Muscle layer of colon (tissue), 2 donors: Measurements from ENCODE around the gene SMLR1.

ENCODE experiments used
- H3K27ac ChIP-seq: one replicate; pipeline ENCODE4 v1.7.0; 2013; ENCODE audit warnings: low read depth, mild to moderate bottlenecking, low read length, moderate library complexity
- H3K27me3 ChIP-seq, 2 donors: one replicate each; pipeline ENCODE4 v1.7.0; 2013; ENCODE audit warnings: low read length in 2 of 2, mild to moderate bottlenecking in 2 of 2; ENCODE audit not compliant: insufficient read depth in 2 of 2, control insufficient read depth in 1 of 2
- H3K36me3 ChIP-seq: one replicate; pipeline ENCODE4 v1.7.0; 2013; ENCODE audit warnings: mild to moderate bottlenecking, low read length; ENCODE audit not compliant: insufficient read depth
- H3K4me1 ChIP-seq: one replicate; pipeline ENCODE4 v1.7.0; 2013; ENCODE audit warnings: mild to moderate bottlenecking, low read length; ENCODE audit not compliant: insufficient read depth
- H3K4me3 ChIP-seq, 2 donors: one replicate each; pipeline ENCODE4 v1.7.0; 2013; ENCODE audit warnings: low read length in 2 of 2, low read depth in 1 of 2, mild to moderate bottlenecking in 1 of 2, moderate library complexity in 1 of 2
- H3K9ac ChIP-seq: one replicate; pipeline ENCODE4 v1.7.0; 2013; ENCODE audit warnings: low read length
- H3K9me3 ChIP-seq: one replicate; pipeline ENCODE4 v1.7.0; 2013; ENCODE audit warnings: mild to moderate bottlenecking, low read length
- donor health status: abdominal sarcoma.
- donor health status: Adenocarcinoma of cecum.

The SMLR1 gene

GRCh38 chr6:130841128-130841728, 14.0 kb downstream of the SMLR1 start:
- H3K36me3 ChIP-seq, result no peaks in the 10 kb centered on the region
- peaks cover 13% of the 10 kb centered on the region for H3K4me1 ChIP-seq
- no peak overlapping the region for H3K9ac ChIP-seq
- no peak overlapping the region for H3K27ac ChIP-seq
- H3K9me3 ChIP-seq, result no peaks in the 10 kb centered on the region
- no peak overlapping the region for H3K4me3 ChIP-seq
- no peaks in the 10 kb centered on the region for H3K27me3 ChIP-seq

- H3K36me3 ChIP-seq, result no peaks in the 10 kb centered on the region
- H3K4me1 ChIP-seq, result peaks cover 7% of the 10 kb centered on the region
- no peak overlapping the region for H3K4me3 ChIP-seq
- no peaks in the 10 kb centered on the region for H3K9me3 ChIP-seq
- no peak overlapping the region for H3K27ac ChIP-seq
- no peak overlapping the region for H3K9ac ChIP-seq
- no peaks in the 10 kb centered on the region for H3K27me3 ChIP-seq
Observed at GRCh38 chr6:130843575-130844320, 16.5 kb downstream of the SMLR1 start.

GRCh38 chr6:130846501-130846900, 19.3 kb downstream of the SMLR1 start:
- H3K9ac ChIP-seq, result no peak overlapping the region
- no peaks in the 10 kb centered on the region for H3K9me3 ChIP-seq
- H3K27me3 ChIP-seq, result no peaks in the 10 kb centered on the region
- H3K27ac ChIP-seq, result no peak overlapping the region
- no peaks in the 10 kb centered on the region for H3K4me1 ChIP-seq
- no peak overlapping the region for H3K4me3 ChIP-seq
- H3K36me3 ChIP-seq, result no peaks in the 10 kb centered on the region

DNA sequence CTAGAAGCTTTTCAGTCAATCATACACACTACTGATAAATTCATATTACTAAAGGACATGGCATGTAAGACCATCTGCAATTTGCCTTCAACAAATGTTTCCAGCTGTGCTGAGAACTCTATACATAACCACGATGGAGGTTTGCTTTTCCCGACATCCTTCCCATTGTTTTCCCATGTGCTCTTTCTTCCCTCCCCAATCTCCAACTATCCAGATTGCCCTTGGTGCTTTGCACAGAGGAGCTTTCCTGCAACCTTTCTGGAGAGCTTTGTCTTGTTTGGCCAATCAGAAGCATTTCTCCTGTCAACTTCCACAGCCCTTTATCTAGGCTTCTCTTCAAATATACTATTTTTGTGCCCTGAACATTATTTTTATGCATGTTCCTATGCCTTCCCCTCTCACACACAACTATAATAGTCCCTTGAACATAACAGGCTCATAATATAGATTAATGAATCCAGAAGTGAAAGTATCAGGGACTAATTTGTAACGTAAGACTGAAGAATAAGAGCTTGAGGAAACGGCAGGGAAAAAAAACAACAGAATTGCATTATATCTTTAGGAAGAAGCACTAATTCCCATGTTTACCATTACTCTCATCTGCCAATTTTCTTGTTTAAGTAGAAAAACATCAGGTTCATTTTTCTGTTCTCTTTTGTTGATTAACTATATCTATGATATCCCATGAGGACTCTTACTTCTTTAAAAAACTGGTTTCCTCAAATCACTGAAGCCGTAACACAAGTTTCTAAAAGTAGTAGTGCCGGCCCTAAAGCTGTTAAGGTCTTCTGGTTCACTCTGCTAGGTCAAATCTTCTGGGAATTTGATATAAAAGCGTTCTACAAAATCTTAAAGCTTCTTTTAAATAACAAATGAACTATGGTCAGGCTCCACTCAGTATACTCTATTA, 20.1 kb downstream of the SMLR1 start:
- H3K9me3 ChIP-seq, result no peaks in the 10 kb centered on the region
- no peak overlapping the region for H3K27ac ChIP-seq
- no peaks in the 10 kb centered on the region for H3K36me3 ChIP-seq
- H3K27me3 ChIP-seq, result no peaks in the 10 kb centered on the region
- H3K4me1 ChIP-seq, result no peaks in the 10 kb centered on the region
- H3K9ac ChIP-seq, result no peak overlapping the region
- no peak overlapping the region for H3K4me3 ChIP-seq

DNA sequence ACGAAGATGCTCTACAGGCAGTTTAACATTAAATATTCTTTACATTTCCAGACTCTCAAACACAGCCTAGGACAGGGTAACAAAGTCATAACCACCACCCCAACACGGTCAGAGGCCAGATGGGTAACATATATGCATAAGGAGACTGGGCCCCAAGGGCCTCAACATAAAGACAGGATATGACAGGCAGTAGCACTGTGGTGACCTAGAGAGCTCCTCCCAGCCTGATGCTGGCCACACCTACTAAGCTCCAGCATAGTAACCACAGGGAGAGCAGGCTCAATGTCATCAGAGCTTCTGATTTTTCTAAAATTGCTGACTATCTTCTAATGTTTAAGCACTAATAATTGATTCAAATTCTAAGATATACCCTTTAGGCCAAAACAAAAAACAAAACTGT, 21.7 kb downstream of the SMLR1 start:
- Histone ChIP-seq H3K27me3 (no peaks in the 10 kb centered on the region), H3K9ac (no peak overlapping the region), H3K4me3 (no peak overlapping the region), H3K36me3 (no peaks in the 10 kb centered on the region), H3K4me1 (peaks cover 9% of the 10 kb centered on the region), H3K9me3 (no peaks in the 10 kb centered on the region), H3K27ac (no peak overlapping the region)

DNA sequence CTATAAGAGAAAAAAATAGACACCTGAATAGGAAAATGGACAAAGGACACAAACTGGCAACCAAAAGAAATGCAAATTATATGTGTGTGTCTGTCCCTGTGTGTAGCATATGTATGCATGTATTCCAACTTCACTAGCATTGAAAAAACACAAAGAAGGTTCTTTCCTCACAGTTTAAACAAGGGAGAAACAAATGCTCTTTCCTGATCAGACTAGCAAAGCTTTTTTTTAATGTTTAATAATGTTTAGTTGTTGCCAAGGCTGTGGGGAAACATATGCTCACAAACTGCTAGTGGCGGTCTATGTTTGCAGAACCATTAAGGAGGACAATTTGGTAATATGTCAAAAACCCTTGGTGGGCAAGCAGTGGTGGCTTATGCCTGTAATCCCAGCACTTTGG, 22.4 kb downstream of the SMLR1 start:
- no peak overlapping the region for H3K4me3 ChIP-seq
- H3K9me3 ChIP-seq, result no peaks in the 10 kb centered on the region
- no peak overlapping the region for H3K27ac ChIP-seq
- no peaks in the 10 kb centered on the region for H3K36me3 ChIP-seq
- no peak overlapping the region for H3K9ac ChIP-seq
- H3K27me3 ChIP-seq, result no peaks in the 10 kb centered on the region
- H3K4me1 ChIP-seq, result peaks cover 12% of the 10 kb centered on the region

DNA sequence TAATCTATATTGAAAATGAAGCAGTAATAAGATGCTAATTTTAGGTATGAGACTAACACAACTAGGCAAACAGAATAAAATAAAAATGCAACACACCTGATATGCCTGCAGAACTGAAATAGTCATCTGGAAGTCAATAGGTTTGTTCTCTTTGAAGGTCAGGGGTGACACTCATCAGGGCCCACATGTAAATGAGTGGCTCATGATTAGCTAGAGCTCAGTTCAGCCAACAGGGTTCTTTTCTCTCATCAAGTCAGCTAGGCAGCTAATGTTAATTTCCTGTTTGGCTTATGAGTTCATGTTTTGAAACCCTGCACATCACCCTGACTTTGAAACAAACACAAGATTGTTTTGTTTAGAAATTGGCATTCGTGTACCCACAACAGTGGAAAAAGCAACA, 23.8 kb downstream of the SMLR1 start:
- H3K36me3 ChIP-seq, result no peaks in the 10 kb centered on the region
- no peaks in the 10 kb centered on the region for H3K9me3 ChIP-seq
- no peak overlapping the region for H3K9ac ChIP-seq
- H3K4me1 ChIP-seq, result peaks cover 12% of the 10 kb centered on the region
- no peak overlapping the region for H3K4me3 ChIP-seq
- H3K27ac ChIP-seq, result no peak overlapping the region
- H3K27me3 ChIP-seq, result no peaks in the 10 kb centered on the region

DNA sequence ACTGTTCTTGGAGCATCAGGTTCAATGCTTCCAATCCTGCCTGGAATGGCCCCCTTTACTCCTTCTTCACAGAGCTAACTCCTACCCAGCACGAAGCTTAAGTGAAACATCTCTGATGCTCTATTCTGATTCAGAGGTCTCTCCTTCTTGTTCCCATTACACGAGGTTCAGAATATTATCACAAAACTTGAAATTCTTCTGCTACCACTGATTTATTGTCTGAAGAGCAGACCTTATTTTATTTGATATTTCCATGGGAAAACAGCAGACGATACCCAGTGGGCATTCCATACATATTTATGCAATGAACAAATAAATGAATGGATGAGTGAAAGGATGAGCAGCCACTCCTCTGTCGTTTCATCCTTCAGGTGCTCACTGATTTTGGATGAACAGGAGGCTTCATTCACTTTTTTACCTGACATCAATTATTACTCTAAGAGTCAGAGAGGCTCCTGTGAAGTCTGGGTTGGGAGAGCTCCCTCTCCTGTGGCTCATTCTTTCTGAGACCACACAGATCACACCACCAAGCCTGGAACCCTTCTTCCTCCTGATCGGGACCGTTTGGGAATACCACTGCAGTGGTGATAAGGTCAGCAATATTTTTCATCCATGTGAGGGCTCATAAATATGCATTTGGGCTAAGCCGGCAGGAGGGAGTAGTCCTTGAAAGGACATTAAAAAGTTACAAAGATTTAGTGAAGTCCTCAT, 25.8 kb downstream of the SMLR1 start:
- Histone ChIP-seq H3K9me3 (no peaks in the 10 kb centered on the region), H3K4me3 (no peak overlapping the region), H3K4me1 (peaks cover 12% of the 10 kb centered on the region), H3K27me3 (no peaks in the 10 kb centered on the region), H3K9ac (no peak overlapping the region), H3K27ac (no peak overlapping the region), H3K36me3 (no peaks in the 10 kb centered on the region)

- peaks cover 12% of the 10 kb centered on the region for H3K4me1 ChIP-seq
- H3K27me3 ChIP-seq, result no peaks in the 10 kb centered on the region
- H3K27ac ChIP-seq, result no peak overlapping the region
- no peak overlapping the region for H3K4me3 ChIP-seq
- no peak overlapping the region for H3K9ac ChIP-seq
- H3K9me3 ChIP-seq, result no peaks in the 10 kb centered on the region
- H3K36me3 ChIP-seq, result no peaks in the 10 kb centered on the region
Observed at GRCh38 chr6:130853555-130854183, 26.5 kb downstream of the SMLR1 start.

DNA sequence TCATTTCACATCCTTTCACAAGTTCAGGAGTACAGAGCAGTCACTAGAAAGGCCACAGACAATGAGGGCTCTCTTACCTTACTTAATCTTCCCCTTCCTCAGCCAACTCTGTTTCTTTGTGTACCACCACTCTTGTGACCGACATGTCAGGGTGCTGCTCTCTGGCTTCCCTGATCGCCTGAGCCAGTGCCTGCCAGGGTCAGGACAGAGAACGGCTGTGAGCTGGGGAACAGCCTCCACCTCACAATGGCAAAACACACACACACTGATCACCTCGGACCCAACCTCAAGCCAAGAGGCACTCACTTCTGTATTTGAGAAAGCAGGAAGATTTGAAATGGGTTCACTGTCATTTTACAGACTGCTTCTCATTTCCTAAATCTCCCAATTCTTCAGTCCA, 30.8 kb downstream of the SMLR1 start:
- no peaks in the 10 kb centered on the region for H3K9me3 ChIP-seq
- no peaks in the 10 kb centered on the region for H3K27me3 ChIP-seq
- no peak overlapping the region for H3K9ac ChIP-seq
- no peak overlapping the region for H3K27ac ChIP-seq
- H3K36me3 ChIP-seq, result no peaks in the 10 kb centered on the region
- H3K4me3 ChIP-seq, result no peak overlapping the region
- peaks cover 12% of the 10 kb centered on the region for H3K4me1 ChIP-seq
